ENCODE data around the gene P2RX4. TPM values are rescaled to one million over a fixed set of nuclear protein-coding genes. Genes with fewer than 3 reads are reported as not detected.

P2RX4 gene
- total and polyA plus RNA-seq, 2 of the 4 experiments (the other 2 are of a cell fraction) = 9.5 to 12.6 TPM

- Histone ChIP-seq H4K91ac (ENCODE audit: insufficient read depth, low read depth, low read length) (no peak overlapping the region), H3K4me2 (ENCODE audit: low read depth, low read length) (no peak overlapping the region), H2AFZ (replicated peaks; ENCODE audit: low read length, poor library complexity) (no peak overlapping the region), H3K79me1 (ENCODE audit: low read depth in 1 of 2, low read length in 2 of 2) (no peaks in the 10 kb centered on the region), H3K18ac (ENCODE audit: low read depth, low read length) (no peak overlapping the region), H3K23ac (ENCODE audit: low read depth, low read length) (no peak overlapping the region), H3K4ac (ENCODE audit: low read depth, low read length) (no peak overlapping the region), H3K9me3 (ENCODE audit: control insufficient read depth, insufficient read depth, low read length) (no peaks in the 10 kb centered on the region), H2AK5ac (ENCODE audit: low read depth, low read length) (no peak overlapping the region), H3K27me3 (ENCODE audit: control insufficient read depth, insufficient read depth, low read length) (peaks cover 3% of the 10 kb centered on the region; the same call in 1 of the 2 replicates), H2BK120ac (ENCODE audit: low read depth, low read length) (no peak overlapping the region), H3K9me1 (ENCODE audit: insufficient read depth, low read length) (no peaks in the 10 kb centered on the region; the same call in 1 of the 2 replicates), H4K8ac (ENCODE audit: low read depth in 2 of 2, low read length in 2 of 2) (no peak overlapping the region), H3K56ac (ENCODE audit: extremely low read depth, insufficient read depth, low read length) (no peak overlapping the region), H3K27ac (ENCODE audit: insufficient read depth, low read length) (no peak overlapping the region), H3K4me1 (ENCODE audit: control insufficient read depth, insufficient read depth, low read length) (peaks cover 2% of the 10 kb centered on the region; the same call in 1 of the 2 replicates), H2BK5ac (ENCODE audit: low read depth, low read length, poor library complexity, severe bottlenecking) (no peak overlapping the region), H2BK15ac (ENCODE audit: low read depth, low read length) (no peak overlapping the region), H4K5ac (ENCODE audit: low read depth, low read length) (no peak overlapping the region), H3K36me3 (ENCODE audit: control insufficient read depth, insufficient read depth, low read length) (no peaks in the 10 kb centered on the region), H2BK20ac (ENCODE audit: low read depth, low read length) (no peak overlapping the region), H3K14ac (replicated peaks; ENCODE audit: low read depth, low read length) (no peak overlapping the region), H3K4me3 (ENCODE audit: insufficient read depth, low read depth, low read length) (no peak overlapping the region), H3K9ac (ENCODE audit: low read depth, low read length) (no peak overlapping the region), H4K20me1 (ENCODE audit: insufficient read depth, low read length) (no peaks in the 10 kb centered on the region), H2AK9ac (replicated peaks; ENCODE audit: low read depth, low read length, poor library complexity) (no peak overlapping the region)
- DNase-seq (no peak), ATAC-seq (ENCODE audit: low read depth) (no peak)
- WGBS, 2 experiments (ENCODE audit: extremely low coverage in 2 of 2, insufficient read length in 1 of 2) = 100% methylated on average over 2 of the region's 6 CpGs; no CpG with 5 or more reads in 1 of the 2 experiments
- TF ChIP-seq RCOR1 (IDR thresholded peaks at IDR 0.05; ENCODE audit: insufficient replicate concordance, low read length) (no peak), BHLHE40 (IDR thresholded peaks at IDR 0.05; ENCODE audit: low read depth, low read length) (no peak), RAD21 (IDR thresholded peaks at IDR 0.05; ENCODE audit: low read length) (no peak), MAFK (IDR thresholded peaks at IDR 0.05; ENCODE audit: low read depth, low read length) (no peak), SMC3 (IDR thresholded peaks at IDR 0.05; ENCODE audit: low read depth, low read length) (no peak), FOS (IDR thresholded peaks at IDR 0.05; ENCODE audit: low read depth, low read length) (no peak), MXI1 (IDR thresholded peaks at IDR 0.05; ENCODE audit: borderline replicate concordance, low read depth, low read length) (no peak), MAZ (IDR thresholded peaks at IDR 0.05; ENCODE audit: borderline replicate concordance, low read depth, low read length) (no peak), POLR2A (IDR thresholded peaks at IDR 0.05; ENCODE audit: low read depth, low read length) (no peak), USF2 (IDR thresholded peaks at IDR 0.05; ENCODE audit: low read depth, low read length) (no peak), RFX5 (IDR thresholded peaks at IDR 0.05; ENCODE audit: low read depth, low read length) (no peak), NFE2L2 (IDR thresholded peaks at IDR 0.05; ENCODE audit: low read depth, low read length) (no peak), CTCF (conservative IDR thresholded peaks at IDR 0.05; ENCODE audit: low read depth, low read length) (no peak), CEBPB (IDR thresholded peaks at IDR 0.05; ENCODE audit: low read depth, low read length) (no peak)
- ChIA-PET CTCF (no interaction called here), POLR2A (ENCODE audit: unreplicated experiment) (no interaction called here)
- dilution Hi-C loops (cut with HindIII; ENCODE audit: low sequenced_read_pairs, unreplicated experiment) = no loop called here
- in situ Hi-C loops (cut with MboI; ENCODE audit: low sequenced_read_pairs) = no loop called here
- intact Hi-C loops (cut with micrococcal nuclease) = no loop called here
- no TSS peak for BruUV-seq (replicated peaks)
These were observed 37.8 kb upstream of the P2RX4 start for GRCh38 chr12:121172145-121172544.
